ENCODE results near the gene METTL15. TPM values are rescaled to one million over a fixed set of nuclear protein-coding genes. Genes with fewer than 3 reads are reported as not detected.

METTL15 gene
- total RNA-seq, 1 donor from 2014 or later, result 16.3 TPM

DNA sequence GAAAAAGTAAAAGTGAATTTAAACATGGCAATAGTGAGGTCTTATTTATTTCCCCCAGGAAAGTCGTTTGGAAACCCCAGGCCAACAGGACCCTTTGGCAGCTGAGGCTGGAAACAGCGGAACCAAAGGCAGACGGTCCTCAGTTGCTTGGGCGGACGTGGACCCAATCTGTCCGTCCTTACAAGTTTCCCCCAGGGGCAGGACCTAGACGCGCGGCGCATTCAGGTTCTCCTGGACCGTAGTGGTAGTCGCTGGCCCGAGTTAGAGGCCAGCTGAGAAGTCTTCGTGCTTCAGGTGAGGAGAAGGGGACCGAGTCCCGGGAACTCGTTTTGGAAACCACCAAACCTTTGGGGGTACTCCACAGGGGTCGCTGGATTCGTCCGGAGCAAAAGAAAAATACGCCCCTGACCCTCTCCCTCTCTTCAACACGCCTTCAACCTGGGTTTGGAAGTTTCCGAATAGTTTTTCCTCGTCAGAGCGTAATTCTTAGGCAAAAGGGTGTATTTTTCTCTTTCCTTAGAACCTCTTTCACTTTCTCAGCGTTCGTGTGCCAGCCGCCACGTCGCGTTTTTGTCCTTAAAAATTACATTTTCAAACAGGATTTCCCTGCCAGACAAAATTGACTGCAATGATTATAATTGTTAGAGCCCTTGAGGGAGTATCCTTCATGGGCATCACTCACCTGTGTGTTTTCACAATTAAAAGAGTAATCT is 2.1 kb downstream of the METTL15 start:
- Mint-ChIP-seq H3K36me3 (ENCODE audit: unreplicated experiment) (peaks cover 11% of the 10 kb centered on the region), H3K4me1 (ENCODE audit: unreplicated experiment) (peaks cover 57% of the 10 kb centered on the region), H3K4me3 (ENCODE audit: unreplicated experiment) (peak overlapping the region; percentile 92), H3K27me3 (ENCODE audit: unreplicated experiment) (no peaks in the 10 kb centered on the region), H3K9me3 (ENCODE audit: unreplicated experiment) (no peaks in the 10 kb centered on the region), H3K27ac (ENCODE audit: unreplicated experiment) (peak overlapping the region; percentile 99)
- TF ChIP-seq, protein P1, sequence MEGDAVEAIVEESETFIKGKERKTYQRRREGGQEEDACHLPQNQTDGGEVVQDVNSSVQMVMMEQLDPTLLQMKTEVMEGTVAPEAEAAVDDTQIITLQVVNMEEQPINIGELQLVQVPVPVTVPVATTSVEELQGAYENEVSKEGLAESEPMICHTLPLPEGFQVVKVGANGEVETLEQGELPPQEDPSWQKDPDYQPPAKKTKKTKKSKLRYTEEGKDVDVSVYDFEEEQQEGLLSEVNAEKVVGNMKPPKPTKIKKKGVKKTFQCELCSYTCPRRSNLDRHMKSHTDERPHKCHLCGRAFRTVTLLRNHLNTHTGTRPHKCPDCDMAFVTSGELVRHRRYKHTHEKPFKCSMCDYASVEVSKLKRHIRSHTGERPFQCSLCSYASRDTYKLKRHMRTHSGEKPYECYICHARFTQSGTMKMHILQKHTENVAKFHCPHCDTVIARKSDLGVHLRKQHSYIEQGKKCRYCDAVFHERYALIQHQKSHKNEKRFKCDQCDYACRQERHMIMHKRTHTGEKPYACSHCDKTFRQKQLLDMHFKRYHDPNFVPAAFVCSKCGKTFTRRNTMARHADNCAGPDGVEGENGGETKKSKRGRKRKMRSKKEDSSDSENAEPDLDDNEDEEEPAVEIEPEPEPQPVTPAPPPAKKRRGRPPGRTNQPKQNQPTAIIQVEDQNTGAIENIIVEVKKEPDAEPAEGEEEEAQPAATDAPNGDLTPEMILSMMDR (IDR thresholded peaks at IDR 0.05), result no peak
- peak; percentile 86 for DNase-seq (ENCODE audit: extremely low spot score, unreplicated experiment)

GRCh38 chr11:28110821-28111200 is 2.6 kb downstream of the METTL15 start:
- TF ChIP-seq, protein P1 (IDR thresholded peaks at IDR 0.05), result no peak
- no peak for DNase-seq (ENCODE audit: extremely low spot score, unreplicated experiment)
- H3K4me1 Mint-ChIP-seq (ENCODE audit: unreplicated experiment), result peaks cover 52% of the 10 kb centered on the region
- peak overlapping the region; percentile 92 for H3K4me3 Mint-ChIP-seq (ENCODE audit: unreplicated experiment)
- H3K27ac Mint-ChIP-seq (ENCODE audit: unreplicated experiment), result peak overlapping the region; percentile 99
- H3K9me3 Mint-ChIP-seq (ENCODE audit: unreplicated experiment), result no peaks in the 10 kb centered on the region
- H3K36me3 Mint-ChIP-seq (ENCODE audit: unreplicated experiment), result peaks cover 11% of the 10 kb centered on the region
- H3K27me3 Mint-ChIP-seq (ENCODE audit: unreplicated experiment), result no peaks in the 10 kb centered on the region

GRCh38 chr11:28114116-28114515 is 5.9 kb downstream of the METTL15 start:
- H3K27me3 Mint-ChIP-seq (ENCODE audit: unreplicated experiment), result no peaks in the 10 kb centered on the region

GRCh38 chr11:28114731-28115130 is 6.5 kb downstream of the METTL15 start:
- TF ChIP-seq, protein P1 (IDR thresholded peaks at IDR 0.05), result no peak
- H3K27me3 Mint-ChIP-seq (ENCODE audit: unreplicated experiment), result no peaks in the 10 kb centered on the region
- no peak for DNase-seq (ENCODE audit: extremely low spot score, unreplicated experiment)
- no peak overlapping the region for H3K27ac Mint-ChIP-seq (ENCODE audit: unreplicated experiment)
- no peak overlapping the region for H3K4me3 Mint-ChIP-seq (ENCODE audit: unreplicated experiment)
- H3K36me3 Mint-ChIP-seq (ENCODE audit: unreplicated experiment), result peaks cover 16% of the 10 kb centered on the region
- H3K9me3 Mint-ChIP-seq (ENCODE audit: unreplicated experiment), result no peaks in the 10 kb centered on the region
- H3K4me1 Mint-ChIP-seq (ENCODE audit: unreplicated experiment), result peaks cover 29% of the 10 kb centered on the region

More at GRCh38 chr11:28114116-28114515, 5.9 kb downstream of the METTL15 start:
- TF ChIP-seq, protein P1 (IDR thresholded peaks at IDR 0.05), result no peak
- Mint-ChIP-seq H3K4me1 (ENCODE audit: unreplicated experiment) (peaks cover 34% of the 10 kb centered on the region), H3K36me3 (ENCODE audit: unreplicated experiment) (peaks cover 16% of the 10 kb centered on the region), H3K27ac (ENCODE audit: unreplicated experiment) (no peak overlapping the region), H3K4me3 (ENCODE audit: unreplicated experiment) (no peak overlapping the region), H3K9me3 (ENCODE audit: unreplicated experiment) (no peaks in the 10 kb centered on the region)
- no peak for DNase-seq (ENCODE audit: extremely low spot score, unreplicated experiment)

DNA sequence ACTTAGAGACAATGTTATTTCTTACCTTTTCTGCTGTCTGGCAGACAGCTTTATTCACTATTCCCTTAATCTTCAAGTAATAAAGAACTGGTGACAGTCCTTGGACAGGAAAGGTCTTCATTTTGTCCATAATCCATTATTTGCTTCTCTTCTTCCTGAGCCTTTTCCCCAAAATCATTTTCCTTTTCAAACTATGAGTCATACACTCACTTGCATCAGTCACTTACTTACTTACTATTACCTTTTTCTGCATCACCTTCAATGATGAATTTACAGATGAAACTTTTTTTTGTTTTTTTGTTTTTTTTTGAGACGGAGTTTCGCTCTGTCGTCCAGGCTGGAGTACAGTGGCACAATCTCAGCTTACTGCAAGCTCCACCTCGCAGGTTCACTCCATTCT is 9.5 kb downstream of the METTL15 start:
- Mint-ChIP-seq H3K4me1 (ENCODE audit: unreplicated experiment) (peaks cover 13% of the 10 kb centered on the region), H3K27me3 (ENCODE audit: unreplicated experiment) (no peaks in the 10 kb centered on the region), H3K36me3 (ENCODE audit: unreplicated experiment) (peaks cover 13% of the 10 kb centered on the region), H3K27ac (ENCODE audit: unreplicated experiment) (peak overlapping the region; percentile 28), H3K4me3 (ENCODE audit: unreplicated experiment) (no peak overlapping the region), H3K9me3 (ENCODE audit: unreplicated experiment) (no peaks in the 10 kb centered on the region)
- no peak for DNase-seq (ENCODE audit: extremely low spot score, unreplicated experiment)
- TF ChIP-seq, protein P1 (IDR thresholded peaks at IDR 0.05), result no peak
